SU-DHL-6 (cell line): Measurements from ENCODE around the gene EPB41L1.

ENCODE experiments used
- H2AFZ ChIP-seq: fragments of 200-600 bp; sonication (generic); 2 replicates; pipeline ENCODE4 v1.6.1; 2014; ENCODE audit warnings: low read depth, mild to moderate bottlenecking, moderate library complexity, mixed read lengths, antibody characterized with exemption, low read length; ENCODE audit not compliant: severe bottlenecking
- H3F3A ChIP-seq: fragments of 200-600 bp; shearing (Covaris generic); 2 replicates; pipeline ENCODE4 v1.6.0; 2016; ENCODE audit warnings: antibody characterized with exemption, mild to moderate bottlenecking; ENCODE audit not compliant: insufficient read depth
- H3K27ac ChIP-seq: fragments of 200-600 bp; sonication (generic); 2 replicates; pipeline ENCODE4 v1.5.1; 2016; ENCODE audit warnings: low read depth, mild to moderate bottlenecking, low read length, moderate library complexity, mixed read lengths
- H3K27me3 ChIP-seq: fragments of 200-600 bp; sonication (generic), shearing (Covaris generic); 2 replicates; pipeline ENCODE4 v1.6.0; 2014; ENCODE audit warnings: mild to moderate bottlenecking, low read length
- H3K36me3 ChIP-seq: fragments of 200-600 bp; sonication (generic); 2 replicates; pipeline ENCODE4 v1.6.1; 2014; ENCODE audit warnings: mild to moderate bottlenecking, low read length, mixed read lengths
- H3K4me2 ChIP-seq: fragments of 300-600, 200-600 bp; shearing (Covaris generic), sonication (generic); 2 replicates; pipeline ENCODE4 v1.6.0; 2014; ENCODE audit warnings: low read length, low read depth, mild to moderate bottlenecking; ENCODE audit not compliant: poor library complexity, severe bottlenecking
- H3K4me3 ChIP-seq: fragments of 200-600 bp; sonication (generic); 2 replicates; pipeline ENCODE4 v1.5.1; 2014; ENCODE audit warnings: antibody characterized with exemption, low read length, mild to moderate bottlenecking, mixed read lengths; ENCODE audit not compliant: insufficient read depth, poor library complexity, severe bottlenecking
- H3K79me2 ChIP-seq: fragments of 200-600 bp; sonication (generic); 2 replicates; pipeline ENCODE4 v1.6.1; 2014; ENCODE audit warnings: mild to moderate bottlenecking, low read length, moderate library complexity; ENCODE audit not compliant: insufficient read depth
- H3K9ac ChIP-seq: fragments of 200-600 bp; sonication (generic); 2 replicates; pipeline ENCODE4 v1.7.0; 2014; ENCODE audit warnings: mild to moderate bottlenecking, low read length
- H3K9me2 ChIP-seq: fragments of 200-600 bp; sonication (generic); replicated peaks from 2 replicates; pipeline ENCODE4 v1.6.1; 2014; ENCODE audit warnings: low read length; ENCODE audit not compliant: insufficient read depth
- H3K9me3 ChIP-seq: fragments of 200-600 bp; sonication (generic); 2 replicates; pipeline ENCODE4 v1.6.1; 2014; ENCODE audit warnings: low read length, mixed read lengths; ENCODE audit not compliant: insufficient read depth
- H4K20me1 ChIP-seq: fragments of 200-600 bp; sonication (generic); 2 replicates; pipeline ENCODE4 v1.6.1; 2014; ENCODE audit warnings: low read depth, mild to moderate bottlenecking, antibody characterized with exemption, low read length, moderate library complexity, mixed read lengths
- CTCF ChIP-seq: fragments of 200-600 bp; sonication (generic); IDR thresholded peaks from one replicate; pipeline ENCODE4 v1.5.1; 2017; ENCODE audit warnings: antibody characterized with exemption, mild to moderate bottlenecking, low read length, moderate library complexity; ENCODE audit not compliant: insufficient read depth, poor library complexity, severe bottlenecking
- EZH2phosphoT487 ChIP-seq: fragments of 200-600 bp; sonication (generic), shearing (Covaris generic); conservative IDR thresholded peaks from 2 replicates; pipeline ENCODE4 v1.6.1; 2018; ENCODE audit warnings: mild to moderate bottlenecking, antibody characterized with exemption, low read length, moderate library complexity, mixed read lengths

Gene EPB41L1

GRCh38 chr20:36126836-36127527 is 27.6 kb upstream of the EPB41L1 start:
- H3K27ac ChIP-seq, result no peak overlapping the region
- H3K9ac ChIP-seq, result no peak overlapping the region

GRCh38 chr20:36128463-36129159 is 25.9 kb upstream of the EPB41L1 start:
- H3K4me3 ChIP-seq, result no peak overlapping the region
- no peaks in the 10 kb centered on the region for H3K27me3 ChIP-seq
- H3K79me2 ChIP-seq, result no peaks in the 10 kb centered on the region
- H3K4me2 ChIP-seq, result no peak overlapping the region
- H3K9ac ChIP-seq, result no peak overlapping the region
- no peak for TF ChIP-seq CTCF
- no peak for TF ChIP-seq EZH2phosphoT487
- H3K9me3 ChIP-seq, result no peaks in the 10 kb centered on the region
- H3K36me3 ChIP-seq, result no peaks in the 10 kb centered on the region
- H4K20me1 ChIP-seq, result no peaks in the 10 kb centered on the region
- H3K9me2 ChIP-seq, result no peaks in the 10 kb centered on the region
- no peaks in the 10 kb centered on the region for H3F3A ChIP-seq
- H2AFZ ChIP-seq, result no peak overlapping the region
- H3K27ac ChIP-seq, result no peak overlapping the region

More at GRCh38 chr20:36126836-36127527, 27.6 kb upstream of the EPB41L1 start:
- Histone ChIP-seq H2AFZ (no peak overlapping the region), H3K4me3 (no peak overlapping the region), H3K9me2 (no peaks in the 10 kb centered on the region), H3K27me3 (no peaks in the 10 kb centered on the region), H3K4me2 (no peak overlapping the region), H3K9me3 (no peaks in the 10 kb centered on the region), H3K79me2 (no peaks in the 10 kb centered on the region), H3F3A (no peaks in the 10 kb centered on the region), H3K36me3 (no peaks in the 10 kb centered on the region), H4K20me1 (no peaks in the 10 kb centered on the region)
- TF ChIP-seq CTCF (no peak), EZH2phosphoT487 (no peak)

GRCh38 chr20:36129160-36129543 is 25.4 kb upstream of the EPB41L1 start:
- Histone ChIP-seq H3K4me2 (no peak overlapping the region), H3K27ac (no peak overlapping the region), H3K9me2 (no peaks in the 10 kb centered on the region), H3K9me3 (no peaks in the 10 kb centered on the region), H3K9ac (no peak overlapping the region), H3F3A (no peaks in the 10 kb centered on the region), H3K79me2 (no peaks in the 10 kb centered on the region), H3K27me3 (no peaks in the 10 kb centered on the region), H3K36me3 (no peaks in the 10 kb centered on the region), H4K20me1 (no peaks in the 10 kb centered on the region), H2AFZ (no peak overlapping the region), H3K4me3 (no peak overlapping the region)
- TF ChIP-seq CTCF (no peak), EZH2phosphoT487 (no peak)
